K562 (cell line): ENCODE results near the gene DNAI1. TPM values are rescaled to one million over a fixed set of nuclear protein-coding genes. Genes with fewer than 3 reads are reported as not detected.
A peak's percentile ranks its signal among the peaks of the same experiment; 100 is the strongest.

Experiments used
- C11orf30 ChIP-seq: fragments of 450-650 bp; IDR thresholded peaks from 2 replicates; pipeline ENCODE4 v1.6.1; 2016; ENCODE audit warnings: low read depth, mild to moderate bottlenecking
- CCNT2 ChIP-seq: IDR thresholded peaks from 2 replicates; pipeline ENCODE4 v1.6.1; 2011; ENCODE audit warnings: borderline replicate concordance, low read depth, mild to moderate bottlenecking, moderate library complexity, mixed read lengths, low read length; ENCODE audit not compliant: insufficient read length; ENCODE audit errors: extremely low read depth
- ETV6 ChIP-seq, 3 experiments: fragments of 150-350 bp in 1 of 3; sonication (generic) in 1 of 3; formaldehyde crosslinking in 1 of 3; IDR thresholded peaks; 2 replicates each; pipeline versions ENCODE4 v1.6.1 to v1.8.0; 2014 to 2022; ENCODE audit warnings: borderline replicate concordance in 2 of 3, low read depth in 2 of 3, antibody characterized with exemption in 1 of 3, low read length in 1 of 3, mild to moderate bottlenecking in 1 of 3, missing genetic modification reagents in 1 of 3
- HMG20B ChIP-seq: fragments of 250-450 bp; sonication (Bioruptor Pico); IDR thresholded peaks from 2 replicates; pipeline ENCODE4 v1.5.0; 2021; ENCODE audit warnings: mild to moderate bottlenecking
- HMGN3 ChIP-seq: IDR thresholded peaks from 2 replicates; pipeline ENCODE4 v1.6.1; 2011; ENCODE audit warnings: borderline replicate concordance, low read depth, mild to moderate bottlenecking, mixed read lengths, low read length; ENCODE audit not compliant: insufficient read length; ENCODE audit errors: extremely low read depth
- JUND ChIP-seq, 2 experiments: IDR thresholded peaks; 2 replicates in 1 of 2; 3 replicates in 1 of 2; pipeline ENCODE4 v1.6.1; 2011; ENCODE audit warnings: borderline replicate concordance in 2 of 2, low read depth in 2 of 2, low read length in 2 of 2, improper control_type of control experiment in 1 of 2, missing biosample characterization in 1 of 2, missing genetic modification characterization in 1 of 2, missing genetic modification reagents in 1 of 2
- KDM1A ChIP-seq, 2 experiments: fragments of 450-650 bp; IDR thresholded peaks; 2 replicates each; pipeline ENCODE4 v1.6.1; 2016; ENCODE audit warnings: mild to moderate bottlenecking in 2 of 2
- MTF1 ChIP-seq: fragments of 250-450 bp; sonication (Bioruptor Pico); IDR thresholded peaks from 2 replicates; pipeline ENCODE4 v1.9.0; 2021; ENCODE audit warnings: moderate library complexity, mild to moderate bottlenecking, inconsistent platforms, borderline replicate concordance
- NEUROD1 ChIP-seq: fragments of 150-350 bp; IDR thresholded peaks from 2 replicates; pipeline ENCODE4 v1.6.1; 2014; ENCODE audit warnings: borderline replicate concordance, low read length, low read depth; ENCODE audit not compliant: partially characterized antibody
- NFE2 ChIP-seq: IDR thresholded peaks from 2 replicates; pipeline ENCODE4 v1.6.1; 2014; ENCODE audit warnings: antibody characterized with exemption, low read depth
- NFIC ChIP-seq: fragments of 450-650 bp; IDR thresholded peaks from 2 replicates; pipeline ENCODE4 v1.6.1; 2017; ENCODE audit warnings: mild to moderate bottlenecking, inconsistent platforms
- PCBP2 ChIP-seq: fragments of 200-400 bp; formaldehyde crosslinking; IDR thresholded peaks from 2 replicates; pipeline ENCODE4 v1.6.1; 2018; ENCODE audit warnings: low read length, low read depth, mild to moderate bottlenecking, moderate library complexity; ENCODE audit not compliant: poor library complexity, severe bottlenecking
- RCOR1 ChIP-seq, 2 experiments: IDR thresholded peaks; 2 replicates each; pipeline ENCODE4 v1.6.1; 2012; ENCODE audit warnings: low read depth in 2 of 2, low read length in 2 of 2, borderline replicate concordance in 1 of 2, improper control_type of control experiment in 1 of 2
- SIX5 ChIP-seq, 2 experiments: IDR thresholded peaks; 2 replicates each; pipeline ENCODE4 v1.6.1; 2011; ENCODE audit warnings: low read length in 2 of 2, borderline replicate concordance in 1 of 2, low read depth in 1 of 2, mild to moderate bottlenecking in 1 of 2, moderate library complexity in 1 of 2; ENCODE audit not compliant: insufficient read depth in 1 of 2
- SMAD2 ChIP-seq: fragments of 150-350 bp; IDR thresholded peaks from 2 replicates; pipeline ENCODE4 v1.6.1; 2014; ENCODE audit warnings: low read depth, mild to moderate bottlenecking, low read length
- STAG1 ChIP-seq: sonication (generic); formaldehyde crosslinking; IDR thresholded peaks from 2 replicates; pipeline ENCODE4 v1.5.0; 2020; ENCODE audit warnings: missing genetic modification reagents, borderline replicate concordance
- TFAM ChIP-seq: fragments of 250-450 bp; sonication (Bioruptor Pico); conservative IDR thresholded peaks from 2 replicates; pipeline ENCODE4 v1.5.0; 2021; ENCODE audit warnings: mild to moderate bottlenecking, moderate library complexity
- ZC3H4 ChIP-seq: sonication (generic); formaldehyde crosslinking; IDR thresholded peaks from 2 replicates; pipeline ENCODE4 v1.9.0; 2021; ENCODE audit warnings: missing genetic modification reagents, borderline replicate concordance
- ZNF140 ChIP-seq: fragments of 250-450 bp; sonication (Bioruptor Pico); IDR thresholded peaks from 2 replicates; pipeline ENCODE4 v1.8.0; 2021; ENCODE audit warnings: moderate library complexity, mild to moderate bottlenecking, inconsistent platforms
- ZNF408 ChIP-seq: fragments of 250-450 bp; sonication (Bioruptor Pico); IDR thresholded peaks from 2 replicates; pipeline ENCODE4 v1.4.0; 2020; ENCODE audit warnings: low read depth, mild to moderate bottlenecking, moderate library complexity
- ZNF431 ChIP-seq: sonication (generic); formaldehyde crosslinking; IDR thresholded peaks from 2 replicates; pipeline ENCODE4 v1.8.0; 2022; ENCODE audit warnings: mild to moderate bottlenecking, missing genetic modification reagents
- ZNF717 ChIP-seq: fragments of 250-450 bp; sonication (Bioruptor Pico); IDR thresholded peaks from 2 replicates; pipeline ENCODE4 v1.5.0; 2021
- ZSCAN29 ChIP-seq: fragments of 450-650 bp; IDR thresholded peaks from 2 replicates; pipeline ENCODE4 v1.6.1; 2017
- polyA plus RNA-seq, 8 experiments: library from polyadenylated mRNA; depleted of rRNA in 4 of 8; stranded (reverse) in 5 of 8; unstranded in 3 of 8; fragments of >200 nt; fragmentation: Nextera tagmentation in 2 of 8; fragmentation: Illumina TruSeq in 1 of 8; extraction: Ambion mirVana in 2 of 8; extraction: Trizol in 1 of 8; gene quantifications; 2 replicates each; pipeline versions ENCODE4 v1.2.1 to v1.2.3, GENCODE V29; 2011 to 2014; ENCODE audit warnings: inconsistent platforms in 1 of 8, missing spikeins in 1 of 8
- total RNA-seq, 7 experiments: library from RNA; depleted of rRNA in 6 of 7; stranded (reverse); fragments of >200 nt in 6 of 7; fragmentation: Illumina TruSeq in 2 of 7; extraction: Trizol in 2 of 7; gene quantifications; 2 replicates each; pipeline versions ENCODE4 v1.2.1 to v1.2.3, GENCODE V29; 2011 to 2021; ENCODE audit warnings: low replicate concordance in 1 of 7
- TF ChIP-seq, protein P1 (sequence below), 3 experiments: fragments of 200-800 bp in 1 of 3; fragments of 250-450 bp in 1 of 3; fragments of 450-650 bp in 1 of 3; sonication (Bioruptor Pico) in 1 of 3; sonication (Bioruptor generic) in 1 of 3; formaldehyde crosslinking in 1 of 3; IDR thresholded peaks; 2 replicates each; pipeline versions ENCODE4 v1.6.1 to v1.8.0; 2016 to 2022; ENCODE audit warnings: mild to moderate bottlenecking in 2 of 3, missing genetic modification characterization in 2 of 3, missing compliant biosample characterization in 1 of 3, moderate library complexity in 1 of 3

Gene DNAI1
- total and polyA plus RNA-seq, 9 of the 15 experiments (the other 6 are each of a cell fraction or from before 2014, with no cell fraction given) = 0.01 to 0.17 (median 0.04) TPM; not detected in 6

DNA sequence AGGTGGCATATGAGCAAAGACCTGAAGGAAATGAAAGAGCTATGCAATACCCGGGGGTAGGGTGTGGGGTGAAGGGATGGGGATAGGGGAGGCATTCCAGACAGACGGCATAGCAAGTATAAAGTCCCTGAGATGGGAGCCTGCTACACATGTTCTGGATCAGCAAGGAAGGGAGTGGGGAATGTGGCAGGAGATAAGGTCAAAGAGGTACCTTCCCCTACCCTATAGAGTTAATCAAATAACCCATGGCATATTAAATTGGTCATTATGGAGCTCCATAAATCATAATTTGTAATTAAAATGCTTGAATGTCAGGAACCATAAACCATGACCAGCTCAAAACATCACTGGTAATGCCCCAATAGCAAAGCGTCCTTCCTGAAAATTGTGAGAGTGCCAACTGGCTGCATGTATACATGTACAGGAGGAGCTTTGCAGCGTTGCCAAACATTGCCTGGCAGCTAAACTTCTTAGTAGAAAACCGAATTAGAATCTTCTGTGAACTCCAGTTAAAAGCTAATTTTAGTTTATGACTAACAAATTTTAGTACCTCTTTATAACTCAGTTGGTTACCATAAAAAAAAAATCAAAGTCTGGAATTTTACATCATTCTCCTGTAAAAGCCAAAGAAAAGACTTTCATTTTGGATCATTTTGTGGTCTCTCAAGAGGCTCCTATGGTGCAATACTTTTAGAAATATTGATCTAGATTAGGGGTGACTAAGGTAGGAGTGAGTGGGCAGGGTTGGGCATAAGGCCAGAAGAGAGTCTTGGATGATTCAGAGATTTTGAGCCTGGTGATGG, 4.7 kb downstream of the DNAI1 start (continued):
- TF ChIP-seq, protein P1, sequence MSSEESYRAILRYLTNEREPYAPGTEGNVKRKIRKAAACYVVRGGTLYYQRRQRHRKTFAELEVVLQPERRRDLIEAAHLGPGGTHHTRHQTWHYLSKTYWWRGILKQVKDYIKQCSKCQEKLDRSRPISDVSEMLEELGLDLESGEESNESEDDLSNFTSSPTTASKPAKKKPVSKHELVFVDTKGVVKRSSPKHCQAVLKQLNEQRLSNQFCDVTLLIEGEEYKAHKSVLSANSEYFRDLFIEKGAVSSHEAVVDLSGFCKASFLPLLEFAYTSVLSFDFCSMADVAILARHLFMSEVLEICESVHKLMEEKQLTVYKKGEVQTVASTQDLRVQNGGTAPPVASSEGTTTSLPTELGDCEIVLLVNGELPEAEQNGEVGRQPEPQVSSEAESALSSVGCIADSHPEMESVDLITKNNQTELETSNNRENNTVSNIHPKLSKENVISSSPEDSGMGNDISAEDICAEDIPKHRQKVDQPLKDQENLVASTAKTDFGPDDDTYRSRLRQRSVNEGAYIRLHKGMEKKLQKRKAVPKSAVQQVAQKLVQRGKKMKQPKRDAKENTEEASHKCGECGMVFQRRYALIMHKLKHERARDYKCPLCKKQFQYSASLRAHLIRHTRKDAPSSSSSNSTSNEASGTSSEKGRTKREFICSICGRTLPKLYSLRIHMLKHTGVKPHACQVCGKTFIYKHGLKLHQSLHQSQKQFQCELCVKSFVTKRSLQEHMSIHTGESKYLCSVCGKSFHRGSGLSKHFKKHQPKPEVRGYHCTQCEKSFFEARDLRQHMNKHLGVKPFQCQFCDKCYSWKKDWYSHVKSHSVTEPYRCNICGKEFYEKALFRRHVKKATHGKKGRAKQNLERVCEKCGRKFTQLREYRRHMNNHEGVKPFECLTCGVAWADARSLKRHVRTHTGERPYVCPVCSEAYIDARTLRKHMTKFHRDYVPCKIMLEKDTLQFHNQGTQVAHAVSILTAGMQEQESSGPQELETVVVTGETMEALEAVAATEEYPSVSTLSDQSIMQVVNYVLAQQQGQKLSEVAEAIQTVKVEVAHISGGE (CRISPR knock-in tag; IDR thresholded peaks at IDR 0.05) = no peak
- peak; percentile 83 for TF ChIP-seq NFIC
- peak in 1 of 2 experiments; percentile 40; a peak in 1 of 4 replicates for TF ChIP-seq KDM1A (IDR thresholded peaks at IDR 0.05)
- TF ChIP-seq C11orf30 = no peak
- TF ChIP-seq PCBP2 = no peak
- TF ChIP-seq RCOR1 (IDR thresholded peaks at IDR 0.05; ENCODE audit: borderline replicate concordance in 1 of 2, low read depth in 2 of 2, low read length in 2 of 2) = no peak
- TF ChIP-seq HMG20B = no peak
- no peak for TF ChIP-seq ZSCAN29
- TF ChIP-seq TFAM (CRISPR knock-in tag) = no peak
- TF ChIP-seq SIX5 (IDR thresholded peaks at IDR 0.05; ENCODE audit: borderline replicate concordance in 1 of 2, insufficient read depth in 1 of 2, low read depth in 1 of 2, low read length in 2 of 2) = no peak
- TF ChIP-seq CCNT2 = peak; percentile 35
- no peak for TF ChIP-seq ZNF408 (CRISPR knock-in tag)
- no peak for TF ChIP-seq MTF1 (CRISPR knock-in tag)
- TF ChIP-seq STAG1 = no peak
- TF ChIP-seq NFE2 = peak; percentile 31; the same call in 1 of the 2 replicates
- no peak for TF ChIP-seq ZNF717
- TF ChIP-seq ZNF431 (CRISPR knock-in tag) = no peak
- no peak for TF ChIP-seq NEUROD1
- TF ChIP-seq HMGN3 = no peak
- TF ChIP-seq JUND (IDR thresholded peaks at IDR 0.05; ENCODE audit: borderline replicate concordance, low read depth, low read length) = 0 out of 2 replicates have a peak, but pooled peaks have one; percentile 26
- TF ChIP-seq JUND (tag; IDR thresholded peaks at IDR 0.05; ENCODE audit: borderline replicate concordance, low read depth, low read length) = no peak
- no peak for TF ChIP-seq SMAD2
- TF ChIP-seq ZC3H4 (CRISPR knock-in tag) = no peak
- TF ChIP-seq ZNF140 (CRISPR knock-in tag) = no peak
- TF ChIP-seq ETV6 (IDR thresholded peaks at IDR 0.05; ENCODE audit: borderline replicate concordance in 1 of 2, low read depth in 2 of 2, low read length in 1 of 2) = no peak
- TF ChIP-seq ETV6 (CRISPR knock-in tag; IDR thresholded peaks at IDR 0.05; ENCODE audit: borderline replicate concordance) = no peak
